Stomach smooth muscle (tissue), 2 donors: Measurements from ENCODE around the gene TMEM14C.
"Not testable (repeated sequence)": the region's sequence is repeated elsewhere in the genome, so short reads cannot be mapped to it uniquely, and the experiment has no call there.

Experiments used
- H3K27ac ChIP-seq: one replicate; pipeline ENCODE4 v1.7.0; 2013; ENCODE audit warnings: mild to moderate bottlenecking, low read length, inconsistent platforms
- H3K27me3 ChIP-seq, 2 donors: one replicate each; pipeline ENCODE4 v1.7.0; 2013; ENCODE audit warnings: low read length in 2 of 2; ENCODE audit not compliant: insufficient read depth in 2 of 2, control insufficient read depth in 1 of 2
- H3K36me3 ChIP-seq, 2 donors: one replicate each; pipeline ENCODE4 v1.7.0; 2013; ENCODE audit warnings: low read length in 2 of 2; ENCODE audit not compliant: control insufficient read depth in 2 of 2, insufficient read depth in 2 of 2
- H3K4me1 ChIP-seq: one replicate; pipeline ENCODE4 v1.7.0; 2013; ENCODE audit warnings: low read length; ENCODE audit not compliant: control insufficient read depth, insufficient read depth
- H3K4me3 ChIP-seq, 2 donors: one replicate each; pipeline ENCODE4 v1.7.0; 2013; ENCODE audit warnings: low read length in 2 of 2
- H3K9ac ChIP-seq, 2 donors: one replicate each; pipeline ENCODE4 v1.7.0; 2013; ENCODE audit warnings: low read length in 2 of 2, mild to moderate bottlenecking in 1 of 2
- H3K9me3 ChIP-seq, 2 donors: one replicate each; pipeline ENCODE4 v1.7.0; 2013; ENCODE audit warnings: low read length in 2 of 2; ENCODE audit not compliant: control insufficient read depth in 2 of 2
- donor health status: healthy.
- donor health status: Pancreatic carcinoma.

The TMEM14C gene

GRCh38 chr6:10742251-10742650, 19.4 kb downstream of the TMEM14C start:
- Histone ChIP-seq H3K9ac (no peak overlapping the region), H3K27ac (no peak overlapping the region), H3K27me3 (no peaks in the 10 kb centered on the region), H3K36me3 (peaks cover 2 to 9% of the 10 kb centered on the region in 2 donors), H3K4me3 (no peak overlapping the region), H3K4me1 (peaks cover 3% of the 10 kb centered on the region), H3K9me3 (no peaks in the 10 kb centered on the region)

- H3K36me3 ChIP-seq, result peaks cover 2 to 9% of the 10 kb centered on the region in 2 donors
- no peaks in the 10 kb centered on the region for H3K9me3 ChIP-seq
- H3K4me1 ChIP-seq, result peaks cover 10% of the 10 kb centered on the region
- H3K27me3 ChIP-seq, result no peaks in the 10 kb centered on the region
- H3K9ac ChIP-seq, result no peak overlapping the region
- no peak overlapping the region for H3K27ac ChIP-seq
- no peak overlapping the region for H3K4me3 ChIP-seq
Observed at GRCh38 chr6:10743515-10743914, 20.6 kb downstream of the TMEM14C start.

GRCh38 chr6:10745116-10745515, 22.2 kb downstream of the TMEM14C start:
- Histone ChIP-seq H3K27me3 (no peaks in the 10 kb centered on the region), H3K27ac (no peak overlapping the region), H3K9ac (no peak overlapping the region), H3K4me3 (no peak overlapping the region), H3K4me1 (peaks cover 22% of the 10 kb centered on the region), H3K36me3 (peaks cover 8 to 11% of the 10 kb centered on the region in 2 donors), H3K9me3 (no peaks in the 10 kb centered on the region)

- Histone ChIP-seq H3K36me3 (peaks cover 15 to 18% of the 10 kb centered on the region in 2 donors), H3K9ac (peak overlapping the region; percentile 73 to 78), H3K9me3 (no peaks in the 10 kb centered on the region), H3K4me1 (peaks cover 22% of the 10 kb centered on the region), H3K27me3 (no peaks in the 10 kb centered on the region), H3K4me3 (peak overlapping the region; percentile 88 to 93), H3K27ac (peak overlapping the region; percentile 59)
Observed at GRCh38 chr6:10746915-10747250, 24.0 kb downstream of the TMEM14C start.

- H3K27me3 ChIP-seq, result no peaks in the 10 kb centered on the region
- peak within 1 kb of the TSS; percentile 92 to 93 for H3K4me3 ChIP-seq
- peak within 1 kb of the TSS; percentile 92 to 95 for H3K9ac ChIP-seq
- peak within 1 kb of the TSS; percentile 70 for H3K27ac ChIP-seq
- peaks cover 22% of the 10 kb centered on the region for H3K4me1 ChIP-seq
- no peaks in the 10 kb centered on the region for H3K9me3 ChIP-seq
- H3K36me3 ChIP-seq, result peaks cover 11 to 18% of the 10 kb centered on the region in 2 donors
Observed at GRCh38 chr6:10747251-10747972, 24.5 kb downstream of the TMEM14C start, which contains the start of gene TMEM14B. TSS of gene TMEM14B (plus strand) at chr6:10747805. CDS start at chr6:10749246, 1,441 bp downstream.

- Histone ChIP-seq H3K4me1 (peaks cover 22% of the 10 kb centered on the region), H3K4me3 (peak overlapping the region in 1 of 2 donors; percentile 93), H3K27ac (no peak overlapping the region), H3K36me3 (peaks cover 24 to 26% of the 10 kb centered on the region in 2 donors), H3K27me3 (no peaks in the 10 kb centered on the region), H3K9ac (no peak overlapping the region), H3K9me3 (no peaks in the 10 kb centered on the region)
Observed at GRCh38 chr6:10749734-10750133, 26.9 kb downstream of the TMEM14C start.

GRCh38 chr6:10750568-10750967, 27.7 kb downstream of the TMEM14C start:
- not testable (repeated sequence) for H3K9me3 ChIP-seq, H3K27me3 ChIP-seq, H3K9ac ChIP-seq, H3K27ac ChIP-seq, H3K4me3 ChIP-seq
- H3K4me1 ChIP-seq, result peaks cover 22% of the 10 kb centered on the region
- H3K36me3 ChIP-seq, result peaks cover 24% of the 10 kb centered on the region in 2 donors

GRCh38 chr6:10751757-10752156, 28.9 kb downstream of the TMEM14C start:
- not testable (repeated sequence) for H3K9me3 ChIP-seq, H3K27me3 ChIP-seq, H3K4me3 ChIP-seq, H3K27ac ChIP-seq, H3K9ac ChIP-seq
- H3K4me1 ChIP-seq, result peaks cover 22% of the 10 kb centered on the region
- H3K36me3 ChIP-seq, result peaks cover 24% of the 10 kb centered on the region in 2 donors

- Histone ChIP-seq H3K36me3 (peaks cover 17 to 25% of the 10 kb centered on the region in 2 donors), H3K4me3 (no peak overlapping the region), H3K9me3 (no peaks in the 10 kb centered on the region), H3K27ac (no peak overlapping the region), H3K4me1 (no peaks in the 10 kb centered on the region), H3K27me3 (no peaks in the 10 kb centered on the region), H3K9ac (no peak overlapping the region)
Observed at GRCh38 chr6:10756085-10756484, 33.2 kb downstream of the TMEM14C start.

GRCh38 chr6:10759312-10759839, 36.5 kb downstream of the TMEM14C start:
- H3K36me3 ChIP-seq, result peaks cover 3 to 10% of the 10 kb centered on the region in 2 donors

GRCh38 chr6:10759884-10760329, 37.0 kb downstream of the TMEM14C start:
- no peak overlapping the region for H3K27ac ChIP-seq
- H3K9ac ChIP-seq, result no peak overlapping the region
- H3K4me1 ChIP-seq, result no peaks in the 10 kb centered on the region
- H3K9me3 ChIP-seq, result no peaks in the 10 kb centered on the region
- H3K4me3 ChIP-seq, result no peak overlapping the region
- peaks cover 3 to 5% of the 10 kb centered on the region in 2 donors for H3K36me3 ChIP-seq
- H3K27me3 ChIP-seq, result no peaks in the 10 kb centered on the region

More at GRCh38 chr6:10759312-10759839, 36.5 kb downstream of the TMEM14C start:
- Histone ChIP-seq H3K4me1 (no peaks in the 10 kb centered on the region), H3K27ac (no peak overlapping the region), H3K9me3 (no peaks in the 10 kb centered on the region), H3K4me3 (no peak overlapping the region), H3K27me3 (no peaks in the 10 kb centered on the region), H3K9ac (no peak overlapping the region)
